SH-SY5Y (cell line): ENCODE results near the gene ADGRG1.

Experiments used
- GATA2 ChIP-seq: IDR thresholded peaks from 2 replicates; pipeline ENCODE4 v1.6.1; 2011; ENCODE audit warnings: mild to moderate bottlenecking, low read depth, low read length
- GATA3 ChIP-seq: IDR thresholded peaks from 2 replicates; pipeline ENCODE4 v1.6.1; 2011; ENCODE audit warnings: low read depth, mild to moderate bottlenecking, low read length, moderate library complexity

- TF ChIP-seq GATA2 (no peak), GATA3 (no peak)
Measured at GRCh38 chr16:57579361-57579665, 49.1 kb upstream of the ADGRG1 start.
